Panc1 (cell line): ENCODE measurements around the gene STPG1. TPM values are rescaled to one million over a fixed set of nuclear protein-coding genes. Genes with fewer than 3 reads are reported as not detected.

Source experiments
- ATAC-seq: fragments of 200-7000 bp; cut with Tn5 transposase; 2 replicates; pipeline ENCODE4 v1.9.1; 2020; ENCODE audit warnings: mild to moderate bottlenecking, moderate library complexity
- BruUV-seq: library from RNA; stranded (reverse); fragments of 400-500 nt; replicated peaks from 2 replicates; lab custom pipeline; 2021; lab: Mats Ljungman, UMichigan
- CTCF ChIA-PET: fragments of 300-600 bp; sonication (Branson Sonifier 250); formaldehyde crosslinking; loops from one replicate; lab custom pipeline; 2022; ENCODE audit warnings: antibody characterized with exemption; lab: Charles Lee
- POLR2A ChIA-PET: fragments of 300-600 bp; sonication (Branson Sonifier 250); formaldehyde crosslinking; loops from one replicate; lab custom pipeline; 2022; ENCODE audit warnings: antibody characterized with exemption; lab: Charles Lee
- DNase-seq: peaks from one replicate; pipeline ENCODE4 v3.0.0-alpha.2; 2010; ENCODE audit warnings: low read depth, low spot score
- H3K27ac ChIP-seq: 2 replicates; pipeline ENCODE4 v1.5.1; 2011; ENCODE audit warnings: mild to moderate bottlenecking, low read length, inconsistent platforms
- H3K27me3 ChIP-seq: fragments of 200-500 bp; sonication (Bioruptor generic); 2 replicates; pipeline ENCODE4 v1.6.0; 2014; ENCODE audit warnings: low read length, inconsistent platforms; ENCODE audit not compliant: control insufficient read depth, insufficient read depth
- H3K36me3 ChIP-seq: fragments of 200-500 bp; sonication (Bioruptor generic); 2 replicates; pipeline ENCODE4 v1.5.1; 2014; ENCODE audit warnings: inconsistent platforms, mild to moderate bottlenecking, low read length, moderate library complexity; ENCODE audit not compliant: control insufficient read depth, insufficient read depth
- H3K4me1 ChIP-seq: 2 replicates; pipeline ENCODE4 v1.5.1; 2011; ENCODE audit warnings: inconsistent platforms, mild to moderate bottlenecking, low read length, moderate library complexity; ENCODE audit not compliant: control insufficient read depth, insufficient read depth
- H3K4me3 ChIP-seq, 2 experiments: 2 replicates each; pipeline ENCODE4 v1.5.1; 2011 to 2012; ENCODE audit warnings: low read depth in 2 of 2, low read length in 2 of 2, mild to moderate bottlenecking in 2 of 2, inconsistent platforms in 1 of 2, moderate library complexity in 1 of 2
- H3K9me3 ChIP-seq: fragments of 200-500 bp; sonication (Bioruptor generic); 2 replicates; pipeline ENCODE4 v1.5.1; 2014; ENCODE audit warnings: low read depth, mild to moderate bottlenecking, inconsistent platforms, low read length, moderate library complexity; ENCODE audit not compliant: control insufficient read depth, insufficient read depth
- CTCF ChIP-seq: fragments of 450-650 bp; IDR thresholded peaks from 2 replicates; pipeline ENCODE4 v1.5.1; 2017; ENCODE audit warnings: mild to moderate bottlenecking
- POLR2AphosphoS5 ChIP-seq: IDR thresholded peaks from 2 replicates; pipeline ENCODE4 v1.6.1; 2012; ENCODE audit warnings: mild to moderate bottlenecking, low read depth, low read length, moderate library complexity
- REST ChIP-seq, 2 experiments: IDR thresholded peaks; 2 replicates each; pipeline ENCODE4 v1.6.1; 2011 to 2012; ENCODE audit warnings: low read depth in 2 of 2, control low read depth in 1 of 2, low read length in 1 of 2, mild to moderate bottlenecking in 1 of 2, moderate library complexity in 1 of 2; ENCODE audit not compliant: insufficient read depth in 1 of 2
- SIN3A ChIP-seq: IDR thresholded peaks from 2 replicates; pipeline ENCODE4 v1.6.1; 2012; ENCODE audit warnings: low read depth, mild to moderate bottlenecking, low read length, moderate library complexity, borderline replicate concordance; ENCODE audit not compliant: insufficient read depth
- TCF7L2 ChIP-seq: IDR thresholded peaks from 2 replicates; pipeline ENCODE4 v1.6.1; 2011; ENCODE audit warnings: mild to moderate bottlenecking, low read depth, low read length, inconsistent platforms
- in situ Hi-C: cut with HindIII; loops from 2 replicates; pipeline ENCODE4 v1.10.0; 2016; ENCODE audit warnings: low sequenced_read_pairs, low pct_unique_long_range_greater_than_20kb
- intact Hi-C: fragments of 100-400 bp; cut with micrococcal nuclease; formaldehyde crosslinking; loops from one replicate; pipeline ENCODE4 v1.10.0; 2022; ENCODE audit not compliant: unreplicated experiment
- total RNA-seq: library from RNA; stranded (reverse); gene quantifications from one replicate; pipeline ENCODE4 v1.2.1, GENCODE V29; 2021; ENCODE audit not compliant: unreplicated experiment

STPG1 gene
- total RNA-seq, 1 experiment from 2014 or later: 9.9 TPM

- no peak for ATAC-seq
- intact Hi-C loops (loop anchor here (10.0 kb wide), 1 partner anchor 217 kb away; no protein-coding TSS in a partner anchor), in situ Hi-C loops (no loop called here)
- BruUV-seq: no TSS peak
- ChIA-PET CTCF (no interaction called here), POLR2A (no interaction called here)
- H3K4me3 ChIP-seq: no peak overlapping the region
- TF ChIP-seq CTCF (no peak), POLR2AphosphoS5 (no peak), SIN3A (no peak), REST (IDR thresholded peaks at IDR 0.05; ENCODE audit: insufficient read depth in 1 of 2, low read depth in 2 of 2, low read length in 1 of 2) (no peak), TCF7L2 (no peak)
- peaks cover 19% of the 10 kb centered on the region; the same call in 1 of the 2 replicates for H3K4me1 ChIP-seq
- no peaks in the 10 kb centered on the region for H3K27me3 ChIP-seq
- no peak overlapping the region for H3K27ac ChIP-seq
- no peak for DNase-seq
- no peaks in the 10 kb centered on the region; the same call in 1 of the 2 replicates for H3K36me3 ChIP-seq
- no peaks in the 10 kb centered on the region for H3K9me3 ChIP-seq
These were observed 4.1 kb upstream of the STPG1 start for GRCh38 chr1:24417681-24418080.

- no peaks in the 10 kb centered on the region; the same call in 1 of the 2 replicates for H3K36me3 ChIP-seq
- ChIA-PET POLR2A (interaction anchor here (0.6 kb wide), 1 partner anchor 37 kb away, joined by 3 read pairs; no protein-coding TSS in a partner anchor), CTCF (interaction anchor here (0.5 to 1.1 kb wide), 2 partner anchors 161 to 267 kb away, joined by 4 to 5 read pairs; no protein-coding TSS in a partner anchor)
- intact Hi-C loops (loop anchor here (10.0 kb wide), 1 partner anchor 218 kb away; no protein-coding TSS in a partner anchor), in situ Hi-C loops (no loop called here)
- peaks cover 27% of the 10 kb centered on the region; the same call in 1 of the 2 replicates for H3K4me1 ChIP-seq
- peak overlapping the region; percentile 62 for H3K27ac ChIP-seq
- ATAC-seq: no peak
- DNase-seq: peak; percentile 64
- peak overlapping the region; percentile 78 to 80 for H3K4me3 ChIP-seq
- no peaks in the 10 kb centered on the region for H3K9me3 ChIP-seq
- no TSS peak for BruUV-seq
- no peaks in the 10 kb centered on the region for H3K27me3 ChIP-seq
- TF ChIP-seq POLR2AphosphoS5 (no peak), REST (IDR thresholded peaks at IDR 0.05; ENCODE audit: insufficient read depth in 1 of 2, low read depth in 2 of 2, low read length in 1 of 2) (no peak), SIN3A (no peak), CTCF (no peak), TCF7L2 (no peak)
These were observed 3.2 kb upstream of the STPG1 start for GRCh38 chr1:24416666-24417391.
